ENCODE data around the gene CTSZ. TPM values are rescaled to one million over a fixed set of nuclear protein-coding genes. Genes with fewer than 3 reads are reported as not detected.

The CTSZ gene
- total RNA-seq, 1 experiment from 2014 or later = 37.6 TPM

- Histone ChIP-seq H3K56ac (ENCODE audit: insufficient read length, low read depth, low read length) (no peak overlapping the region), H2AFZ (ENCODE audit: low read length) (no peak overlapping the region), H3K9ac (ENCODE audit: extremely low read depth, insufficient read length, low read length) (no peak overlapping the region), H4K8ac (replicated peaks; ENCODE audit: insufficient read length, low read depth, low read length) (no peak overlapping the region), H3K27ac (ENCODE audit: insufficient read length, low read depth, low read length) (no peak overlapping the region), H4K91ac (ENCODE audit: insufficient read length, low read depth, low read length) (no peak overlapping the region), H3K27me3 (ENCODE audit: insufficient read depth, low read length) (no peaks in the 10 kb centered on the region), H2BK12ac (ENCODE audit: insufficient read length, low read depth, low read length) (no peak overlapping the region), H2BK15ac (ENCODE audit: low read depth, low read length) (no peak overlapping the region), H3K23me2 (ENCODE audit: insufficient read length, low read depth, low read length, poor library complexity, severe bottlenecking) (no peaks in the 10 kb centered on the region), H2BK20ac (ENCODE audit: low read depth, low read length, poor library complexity, severe bottlenecking) (no peak overlapping the region), H2AK5ac (ENCODE audit: insufficient read length, low read length) (no peak overlapping the region), H3K4me2 (ENCODE audit: insufficient read depth, insufficient read length, low read length) (no peak overlapping the region), H3K9me3 (ENCODE audit: control insufficient read depth, low read depth, low read length) (no peaks in the 10 kb centered on the region), H3K18ac (ENCODE audit: insufficient read length, low read depth, low read length) (no peak overlapping the region), H3K79me1 (ENCODE audit: insufficient read depth, low read depth, low read length, poor library complexity, severe bottlenecking) (no peaks in the 10 kb centered on the region), H3K23ac (ENCODE audit: insufficient read length, low read depth, low read length) (no peak overlapping the region), H3T11ph (ENCODE audit: low read length) (no peak overlapping the region), H2BK5ac (ENCODE audit: insufficient read length, low read length) (no peak overlapping the region), H2BK120ac (ENCODE audit: low read depth, low read length, poor library complexity, severe bottlenecking) (no peak overlapping the region), H3K14ac (ENCODE audit: insufficient read depth, low read length) (no peak overlapping the region), H3K79me2 (ENCODE audit: insufficient read depth, low read length) (no peaks in the 10 kb centered on the region), H4K20me1 (ENCODE audit: control insufficient read depth, insufficient read depth, insufficient read length) (no peaks in the 10 kb centered on the region), H4K5ac (ENCODE audit: insufficient read length, low read depth, low read length) (no peak overlapping the region), H3K4ac (ENCODE audit: low read depth, low read length) (no peak overlapping the region), H3K4me1 (ENCODE audit: insufficient read depth, low read length) (0 out of 2 replicates have a peak, but pooled peaks cover 2% of the 10 kb centered on the region)
- peaks cover 30% of the 10 kb centered on the region for H3K27me3 Mint-ChIP-seq (ENCODE audit: low read depth)
- no peaks in the 10 kb centered on the region; a peak in 1 of 5 replicates for H3K9me3 Mint-ChIP-seq
- TF ChIP-seq, protein P1, sequence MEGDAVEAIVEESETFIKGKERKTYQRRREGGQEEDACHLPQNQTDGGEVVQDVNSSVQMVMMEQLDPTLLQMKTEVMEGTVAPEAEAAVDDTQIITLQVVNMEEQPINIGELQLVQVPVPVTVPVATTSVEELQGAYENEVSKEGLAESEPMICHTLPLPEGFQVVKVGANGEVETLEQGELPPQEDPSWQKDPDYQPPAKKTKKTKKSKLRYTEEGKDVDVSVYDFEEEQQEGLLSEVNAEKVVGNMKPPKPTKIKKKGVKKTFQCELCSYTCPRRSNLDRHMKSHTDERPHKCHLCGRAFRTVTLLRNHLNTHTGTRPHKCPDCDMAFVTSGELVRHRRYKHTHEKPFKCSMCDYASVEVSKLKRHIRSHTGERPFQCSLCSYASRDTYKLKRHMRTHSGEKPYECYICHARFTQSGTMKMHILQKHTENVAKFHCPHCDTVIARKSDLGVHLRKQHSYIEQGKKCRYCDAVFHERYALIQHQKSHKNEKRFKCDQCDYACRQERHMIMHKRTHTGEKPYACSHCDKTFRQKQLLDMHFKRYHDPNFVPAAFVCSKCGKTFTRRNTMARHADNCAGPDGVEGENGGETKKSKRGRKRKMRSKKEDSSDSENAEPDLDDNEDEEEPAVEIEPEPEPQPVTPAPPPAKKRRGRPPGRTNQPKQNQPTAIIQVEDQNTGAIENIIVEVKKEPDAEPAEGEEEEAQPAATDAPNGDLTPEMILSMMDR (conservative IDR thresholded peaks at IDR 0.05) = no peak
- no CpG with 5 or more reads among the region's 5 CpGs for WGBS (ENCODE audit: extremely low coverage, insufficient read length, low lambda C conversion rate)
- no peak overlapping the region for H3K4me3 Mint-ChIP-seq
- no peak for DNase-seq
- no peak overlapping the region for H3K27ac Mint-ChIP-seq
- H3K4me1 Mint-ChIP-seq = peaks cover 3 to 5% of the 10 kb centered on the region in 2 experiments
- no peaks in the 10 kb centered on the region for H3K36me3 Mint-ChIP-seq (ENCODE audit: insufficient read depth in 1 of 3, low read depth in 3 of 3)
These were observed 41.1 kb upstream of the CTSZ start for GRCh38 chr20:59047938-59048680.

All from H9 (cell line).